Thyroid gland (tissue), 4 donors: Measurements from ENCODE around the gene WWC1. TPM values are rescaled to one million over a fixed set of nuclear protein-coding genes. Genes with fewer than 3 reads are reported as not detected.

Source experiments
- DNase-seq, 2 donors: peaks; one replicate each; pipeline ENCODE4 v3.0.0-alpha.2; 2019
- H3K27ac ChIP-seq, 3 donors: fragments of 200-600 bp; sonication (generic); 1 replicate in 2 of 3; 2 replicates in 1 of 3; pipeline ENCODE4 v1.5.1; 2016 to 2019; ENCODE audit warnings: mild to moderate bottlenecking in 1 of 3, moderate library complexity in 1 of 3
- H3K27me3 ChIP-seq: fragments of 200-600 bp; sonication (generic); one replicate; pipeline ENCODE4 v1.5.1; 2019
- H3K36me3 ChIP-seq, 2 donors: fragments of 200-600 bp; sonication (generic); one replicate each; pipeline ENCODE4 v1.5.1; 2016 to 2019
- H3K4me1 ChIP-seq, 2 donors: fragments of 200-600 bp; sonication (generic); one replicate each; pipeline ENCODE4 v1.5.1; 2017 to 2019
- H3K4me3 ChIP-seq, 3 donors: fragments of 200-600 bp; sonication (generic); replicated peaks in 1 of 3; 1 replicate in 2 of 3; 2 replicates in 1 of 3; pipeline ENCODE4 v1.5.1; 2016; ENCODE audit warnings: mild to moderate bottlenecking in 1 of 3
- H3K9me3 ChIP-seq: fragments of 200-600 bp; sonication (generic); one replicate; pipeline ENCODE4 v1.5.1; 2017
- POLR2A ChIP-seq, 2 donors: fragments of 450-650 bp; IDR thresholded peaks; one replicate each; pipeline ENCODE4 v1.6.1; 2017; ENCODE audit warnings: antibody characterized with exemption in 2 of 2, mild to moderate bottlenecking in 2 of 2, moderate library complexity in 1 of 2
- WGBS, 2 donors: methylation state at CpG; one replicate each; pipeline ENCODE4 v1.1.5; 2017; 5-methylcytosine and 5-hydroxymethylcytosine counted together
- intact Hi-C: fragments of 100-400 bp; cut with DNase I; formaldehyde crosslinking; loops from one replicate; pipeline ENCODE4 v1.15.1; 2023
- total RNA-seq, 4 donors: library from RNA; depleted of rRNA; stranded (reverse); fragments of >200 nt; gene quantifications; one replicate each; pipeline ENCODE4 v1.2.3, GENCODE V29; 2016
- TF ChIP-seq, protein P1 (sequence below), 6 experiments: fragments of 200-600 bp in 3 of 6; fragments of 450-650 bp in 3 of 6; sonication (generic) in 3 of 6; IDR thresholded peaks; one replicate each; pipeline ENCODE4 v1.5.1; 2016 to 2019; ENCODE audit warnings: antibody characterized with exemption in 6 of 6, mild to moderate bottlenecking in 2 of 6, inconsistent platforms in 1 of 6, moderate library complexity in 1 of 6

Gene WWC1
- total RNA-seq, 4 donors from 2014 or later = 38.7 to 80.1 (median 54.0) TPM

- intact Hi-C loops = no loop called here
- Histone ChIP-seq H3K27ac (peak overlapping the region; percentile 33 to 79 (median 78)), H3K36me3 (no peaks in the 10 kb centered on the region), H3K4me3 (no peak overlapping the region), H3K4me1 (peaks cover 51 to 69% of the 10 kb centered on the region in 2 donors), H3K9me3 (no peaks in the 10 kb centered on the region), H3K27me3 (no peaks in the 10 kb centered on the region)
- DNase-seq = no peak
- 88 to 91% methylated on average over 7 of the region's 7 CpGs for WGBS, 2 donors
- TF ChIP-seq, protein P1, sequence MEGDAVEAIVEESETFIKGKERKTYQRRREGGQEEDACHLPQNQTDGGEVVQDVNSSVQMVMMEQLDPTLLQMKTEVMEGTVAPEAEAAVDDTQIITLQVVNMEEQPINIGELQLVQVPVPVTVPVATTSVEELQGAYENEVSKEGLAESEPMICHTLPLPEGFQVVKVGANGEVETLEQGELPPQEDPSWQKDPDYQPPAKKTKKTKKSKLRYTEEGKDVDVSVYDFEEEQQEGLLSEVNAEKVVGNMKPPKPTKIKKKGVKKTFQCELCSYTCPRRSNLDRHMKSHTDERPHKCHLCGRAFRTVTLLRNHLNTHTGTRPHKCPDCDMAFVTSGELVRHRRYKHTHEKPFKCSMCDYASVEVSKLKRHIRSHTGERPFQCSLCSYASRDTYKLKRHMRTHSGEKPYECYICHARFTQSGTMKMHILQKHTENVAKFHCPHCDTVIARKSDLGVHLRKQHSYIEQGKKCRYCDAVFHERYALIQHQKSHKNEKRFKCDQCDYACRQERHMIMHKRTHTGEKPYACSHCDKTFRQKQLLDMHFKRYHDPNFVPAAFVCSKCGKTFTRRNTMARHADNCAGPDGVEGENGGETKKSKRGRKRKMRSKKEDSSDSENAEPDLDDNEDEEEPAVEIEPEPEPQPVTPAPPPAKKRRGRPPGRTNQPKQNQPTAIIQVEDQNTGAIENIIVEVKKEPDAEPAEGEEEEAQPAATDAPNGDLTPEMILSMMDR (IDR thresholded peaks at IDR 0.05) = no peak
- no peak for TF ChIP-seq POLR2A (IDR thresholded peaks at IDR 0.05)
Measured at GRCh38 chr5:168313596-168314204, 22.3 kb downstream of the WWC1 start.

- peak; percentile 86 to 90 for DNase-seq
- H3K4me1 ChIP-seq = peaks cover 50 to 63% of the 10 kb centered on the region in 2 donors
- no peaks in the 10 kb centered on the region for H3K36me3 ChIP-seq
- H3K27ac ChIP-seq = peak overlapping the region; percentile 78 to 87 (median 79)
- 30 to 36% methylated on average over 12 of the region's 12 CpGs for WGBS, 2 donors
- TF ChIP-seq POLR2A (IDR thresholded peaks at IDR 0.05) = no peak
- TF ChIP-seq, protein P1 (IDR thresholded peaks at IDR 0.05) = peak in 3 of 6 experiments; percentile 5 to 12 (median 8)
- no peaks in the 10 kb centered on the region for H3K27me3 ChIP-seq
- H3K9me3 ChIP-seq = no peaks in the 10 kb centered on the region
- no peak overlapping the region for H3K4me3 ChIP-seq
- intact Hi-C loops = no loop called here
Measured at GRCh38 chr5:168314735-168315411, 23.4 kb downstream of the WWC1 start.

DNA sequence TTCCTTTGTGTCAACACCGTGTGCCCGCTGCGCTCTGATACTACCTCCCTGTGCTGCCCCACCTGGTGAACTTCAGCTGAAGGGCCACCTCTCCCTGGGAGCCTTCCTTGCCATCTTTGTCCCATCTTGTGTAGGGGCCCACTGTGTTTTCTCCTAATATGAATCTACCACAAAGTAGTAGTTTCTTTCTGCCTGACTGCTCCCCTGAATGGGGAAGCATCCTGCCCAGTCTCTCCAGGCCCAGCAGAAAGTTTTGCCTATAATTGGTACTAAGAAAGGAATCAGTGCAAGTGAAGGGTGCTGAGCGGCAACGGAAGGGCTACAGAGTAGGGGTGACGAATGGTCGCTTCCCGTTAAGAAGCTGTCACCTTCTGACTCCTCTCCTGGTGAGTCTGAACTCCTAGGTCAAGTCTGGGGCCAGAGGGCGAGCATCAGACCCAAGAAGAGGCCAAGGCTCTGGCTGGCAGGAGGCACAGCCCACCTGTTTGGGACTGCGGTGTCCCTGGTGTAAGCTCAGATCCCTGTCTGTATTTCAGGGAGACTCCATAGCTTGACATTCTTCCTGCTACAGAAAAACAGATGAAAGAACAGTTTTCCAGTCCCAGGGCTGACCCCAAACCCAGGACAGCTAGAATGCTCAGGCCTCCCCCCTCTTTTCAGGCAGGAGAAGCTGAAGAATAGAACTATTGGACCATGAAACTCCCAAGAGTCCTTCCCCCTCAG is 24.1 kb downstream of the WWC1 start:
- intact Hi-C loops = no loop called here
- Histone ChIP-seq H3K27ac (peak overlapping the region; percentile 78 to 87 (median 79)), H3K27me3 (no peaks in the 10 kb centered on the region), H3K36me3 (no peaks in the 10 kb centered on the region), H3K4me3 (no peak overlapping the region), H3K4me1 (peaks cover 54 to 65% of the 10 kb centered on the region in 2 donors), H3K9me3 (no peaks in the 10 kb centered on the region)
- DNase-seq = peak in 1 of 2 donors; percentile 40
- 64 to 67% methylated on average over 10 of the region's 10 CpGs for WGBS, 2 donors
- TF ChIP-seq, protein P1 (IDR thresholded peaks at IDR 0.05) = no peak
- TF ChIP-seq POLR2A (IDR thresholded peaks at IDR 0.05) = no peak

- Histone ChIP-seq H3K4me3 (no peak overlapping the region), H3K9me3 (no peaks in the 10 kb centered on the region), H3K4me1 (peaks cover 49 to 60% of the 10 kb centered on the region in 2 donors), H3K27me3 (no peaks in the 10 kb centered on the region), H3K27ac (peak overlapping the region; percentile 78 to 87 (median 79)), H3K36me3 (no peaks in the 10 kb centered on the region)
- TF ChIP-seq POLR2A (IDR thresholded peaks at IDR 0.05) = no peak
- 46 to 48% methylated on average over 8 to 9 of the region's 9 CpGs for WGBS, 2 donors
- peak; percentile 75 to 76 for DNase-seq
- intact Hi-C loops = no loop called here
Measured at GRCh38 chr5:168316139-168316578, 24.7 kb downstream of the WWC1 start.

- no peak for DNase-seq
- TF ChIP-seq, protein P1 (IDR thresholded peaks at IDR 0.05) = no peak
- no peak for TF ChIP-seq POLR2A (IDR thresholded peaks at IDR 0.05)
- WGBS, 2 donors = 77 to 81% methylated on average over 7 to 8 of the region's 8 CpGs
- Histone ChIP-seq H3K4me1 (peaks cover 48 to 60% of the 10 kb centered on the region in 2 donors), H3K27me3 (no peaks in the 10 kb centered on the region), H3K9me3 (no peaks in the 10 kb centered on the region), H3K4me3 (no peak overlapping the region), H3K27ac (peak overlapping the region; percentile 78 to 87 (median 79)), H3K36me3 (no peaks in the 10 kb centered on the region)
- intact Hi-C loops = no loop called here
Measured at GRCh38 chr5:168317096-168317520, 25.7 kb downstream of the WWC1 start.
